Measurements from ENCODE around the gene CALD1. TPM values are rescaled to one million over a fixed set of nuclear protein-coding genes. Genes with fewer than 3 reads are reported as not detected.

Gene CALD1
- total and polyA plus RNA-seq, 2 experiments from 2014 or later, result 132 to 842 TPM

DNA sequence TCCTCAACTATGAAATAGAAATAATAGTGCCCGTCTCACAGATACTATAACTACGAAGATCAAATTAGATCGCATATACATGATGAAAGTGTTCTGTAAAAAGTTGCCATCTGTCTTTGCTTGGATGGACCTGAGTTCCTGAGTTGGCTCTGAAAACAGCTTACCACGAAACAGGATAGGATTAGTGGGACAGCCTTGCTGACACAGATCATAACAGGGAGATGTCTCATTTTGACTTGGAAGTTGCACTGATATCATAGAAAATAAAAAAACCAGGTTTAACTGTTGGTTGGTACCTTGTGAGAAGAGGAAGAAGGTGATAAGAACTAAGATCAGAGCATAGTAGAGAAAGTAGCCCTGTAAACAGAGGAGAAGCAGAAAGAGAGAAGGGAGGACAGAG lies 127.6 kb downstream of the CALD1 start (continued):
- TF ChIP-seq, protein P1, sequence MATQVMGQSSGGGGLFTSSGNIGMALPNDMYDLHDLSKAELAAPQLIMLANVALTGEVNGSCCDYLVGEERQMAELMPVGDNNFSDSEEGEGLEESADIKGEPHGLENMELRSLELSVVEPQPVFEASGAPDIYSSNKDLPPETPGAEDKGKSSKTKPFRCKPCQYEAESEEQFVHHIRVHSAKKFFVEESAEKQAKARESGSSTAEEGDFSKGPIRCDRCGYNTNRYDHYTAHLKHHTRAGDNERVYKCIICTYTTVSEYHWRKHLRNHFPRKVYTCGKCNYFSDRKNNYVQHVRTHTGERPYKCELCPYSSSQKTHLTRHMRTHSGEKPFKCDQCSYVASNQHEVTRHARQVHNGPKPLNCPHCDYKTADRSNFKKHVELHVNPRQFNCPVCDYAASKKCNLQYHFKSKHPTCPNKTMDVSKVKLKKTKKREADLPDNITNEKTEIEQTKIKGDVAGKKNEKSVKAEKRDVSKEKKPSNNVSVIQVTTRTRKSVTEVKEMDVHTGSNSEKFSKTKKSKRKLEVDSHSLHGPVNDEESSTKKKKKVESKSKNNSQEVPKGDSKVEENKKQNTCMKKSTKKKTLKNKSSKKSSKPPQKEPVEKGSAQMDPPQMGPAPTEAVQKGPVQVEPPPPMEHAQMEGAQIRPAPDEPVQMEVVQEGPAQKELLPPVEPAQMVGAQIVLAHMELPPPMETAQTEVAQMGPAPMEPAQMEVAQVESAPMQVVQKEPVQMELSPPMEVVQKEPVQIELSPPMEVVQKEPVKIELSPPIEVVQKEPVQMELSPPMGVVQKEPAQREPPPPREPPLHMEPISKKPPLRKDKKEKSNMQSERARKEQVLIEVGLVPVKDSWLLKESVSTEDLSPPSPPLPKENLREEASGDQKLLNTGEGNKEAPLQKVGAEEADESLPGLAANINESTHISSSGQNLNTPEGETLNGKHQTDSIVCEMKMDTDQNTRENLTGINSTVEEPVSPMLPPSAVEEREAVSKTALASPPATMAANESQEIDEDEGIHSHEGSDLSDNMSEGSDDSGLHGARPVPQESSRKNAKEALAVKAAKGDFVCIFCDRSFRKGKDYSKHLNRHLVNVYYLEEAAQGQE (IDR thresholded peaks at IDR 0.05; ENCODE audit: unreplicated experiment), result no peak
- TF ChIP-seq ZNF114 (CRISPR knock-in tag; IDR thresholded peaks at IDR 0.05), result no peak
- no peak for TF ChIP-seq STAT1 (IDR thresholded peaks at IDR 0.05; ENCODE audit: unreplicated experiment)
- TF ChIP-seq EZH2 (IDR thresholded peaks at IDR 0.05; ENCODE audit: low read depth, unreplicated experiment), result no peak
- TF ChIP-seq CREB1 (CRISPR knock-in tag; IDR thresholded peaks at IDR 0.05; ENCODE audit: low read depth), result no peak
- TF ChIP-seq POLR2AphosphoS5 (IDR thresholded peaks at IDR 0.05; ENCODE audit: low read depth), result no peak
- TF ChIP-seq NANOG (IDR thresholded peaks at IDR 0.05; ENCODE audit: borderline replicate concordance), result no peak
- TF ChIP-seq, protein P2, sequence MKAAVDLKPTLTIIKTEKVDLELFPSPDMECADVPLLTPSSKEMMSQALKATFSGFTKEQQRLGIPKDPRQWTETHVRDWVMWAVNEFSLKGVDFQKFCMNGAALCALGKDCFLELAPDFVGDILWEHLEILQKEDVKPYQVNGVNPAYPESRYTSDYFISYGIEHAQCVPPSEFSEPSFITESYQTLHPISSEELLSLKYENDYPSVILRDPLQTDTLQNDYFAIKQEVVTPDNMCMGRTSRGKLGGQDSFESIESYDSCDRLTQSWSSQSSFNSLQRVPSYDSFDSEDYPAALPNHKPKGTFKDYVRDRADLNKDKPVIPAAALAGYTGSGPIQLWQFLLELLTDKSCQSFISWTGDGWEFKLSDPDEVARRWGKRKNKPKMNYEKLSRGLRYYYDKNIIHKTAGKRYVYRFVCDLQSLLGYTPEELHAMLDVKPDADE (IDR thresholded peaks at IDR 0.05), result no peak

DNA sequence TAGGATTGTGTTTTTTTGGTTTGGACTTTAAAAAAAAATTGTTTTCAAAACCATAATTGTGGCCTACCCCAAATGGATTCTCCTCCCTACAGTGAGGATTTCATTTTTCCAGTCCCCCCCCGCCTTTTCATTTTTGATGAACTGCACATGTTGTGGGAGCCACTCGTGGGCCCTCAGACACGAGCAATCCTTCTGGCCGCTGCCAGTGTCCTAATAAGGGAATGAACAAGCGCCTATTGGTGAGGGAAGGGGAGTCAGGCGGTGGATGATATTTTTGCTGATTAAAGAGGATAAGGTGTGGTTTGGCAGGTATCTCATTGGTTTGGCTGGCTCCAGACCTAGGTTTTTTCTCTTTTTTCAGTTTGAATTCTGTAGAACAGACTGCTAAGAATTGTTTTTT lies 128.2 kb downstream of the CALD1 start:
- H3K36me3 Mint-ChIP-seq (ENCODE audit: low read depth), result peaks cover 3% of the 10 kb centered on the region; the same call in 1 of the 3 replicates
- ATAC-seq (no peak), DNase-seq (ENCODE audit: low spot score) (no peak)
- no peaks in the 10 kb centered on the region for H3K9me3 Mint-ChIP-seq
- H3K4me1 Mint-ChIP-seq, result peaks cover 20% of the 10 kb centered on the region
- Histone ChIP-seq H3K9me2 (ENCODE audit: insufficient read depth) (no peaks in the 10 kb centered on the region), H3K4me1 (ENCODE audit: insufficient read depth) (peaks cover 8% of the 10 kb centered on the region; the same call in 1 of the 2 replicates), H3F3A (replicated peaks; ENCODE audit: low read depth) (no peaks in the 10 kb centered on the region), H3K79me2 (replicated peaks; ENCODE audit: insufficient read depth) (peaks cover 56% of the 10 kb centered on the region), H3K27me3 (ENCODE audit: insufficient read depth) (no peaks in the 10 kb centered on the region), H3K4me3 (no peak overlapping the region), H3K4me2 (no peak overlapping the region), H2AFZ (no peak overlapping the region), H3K27ac (ENCODE audit: low read depth) (no peak overlapping the region; the same call in 1 of the 2 replicates), H3K36me3 (ENCODE audit: insufficient read depth) (no peaks in the 10 kb centered on the region), H4K20me1 (replicated peaks; ENCODE audit: insufficient read depth) (no peaks in the 10 kb centered on the region; the same call in 1 of the 2 replicates)
- peaks cover 4% of the 10 kb centered on the region for H3K27me3 Mint-ChIP-seq (ENCODE audit: insufficient read depth, low read depth, poor library complexity)
- H3K27ac Mint-ChIP-seq, result peak overlapping the region; percentile 64; the same call in 1 of the 2 replicates
- H3K4me3 Mint-ChIP-seq, result no peak overlapping the region
- TF ChIP-seq ZNF114 (CRISPR knock-in tag; IDR thresholded peaks at IDR 0.05) (no peak), STAT1 (IDR thresholded peaks at IDR 0.05; ENCODE audit: unreplicated experiment) (no peak), NANOG (IDR thresholded peaks at IDR 0.05; ENCODE audit: borderline replicate concordance) (no peak), EZH2 (IDR thresholded peaks at IDR 0.05; ENCODE audit: low read depth, unreplicated experiment) (no peak), JUNB (IDR thresholded peaks at IDR 0.05; ENCODE audit: unreplicated experiment) (no peak)
- TF ChIP-seq, protein P1 (IDR thresholded peaks at IDR 0.05; ENCODE audit: unreplicated experiment), result no peak
- TF ChIP-seq, protein P3, sequence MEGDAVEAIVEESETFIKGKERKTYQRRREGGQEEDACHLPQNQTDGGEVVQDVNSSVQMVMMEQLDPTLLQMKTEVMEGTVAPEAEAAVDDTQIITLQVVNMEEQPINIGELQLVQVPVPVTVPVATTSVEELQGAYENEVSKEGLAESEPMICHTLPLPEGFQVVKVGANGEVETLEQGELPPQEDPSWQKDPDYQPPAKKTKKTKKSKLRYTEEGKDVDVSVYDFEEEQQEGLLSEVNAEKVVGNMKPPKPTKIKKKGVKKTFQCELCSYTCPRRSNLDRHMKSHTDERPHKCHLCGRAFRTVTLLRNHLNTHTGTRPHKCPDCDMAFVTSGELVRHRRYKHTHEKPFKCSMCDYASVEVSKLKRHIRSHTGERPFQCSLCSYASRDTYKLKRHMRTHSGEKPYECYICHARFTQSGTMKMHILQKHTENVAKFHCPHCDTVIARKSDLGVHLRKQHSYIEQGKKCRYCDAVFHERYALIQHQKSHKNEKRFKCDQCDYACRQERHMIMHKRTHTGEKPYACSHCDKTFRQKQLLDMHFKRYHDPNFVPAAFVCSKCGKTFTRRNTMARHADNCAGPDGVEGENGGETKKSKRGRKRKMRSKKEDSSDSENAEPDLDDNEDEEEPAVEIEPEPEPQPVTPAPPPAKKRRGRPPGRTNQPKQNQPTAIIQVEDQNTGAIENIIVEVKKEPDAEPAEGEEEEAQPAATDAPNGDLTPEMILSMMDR (conservative IDR thresholded peaks at IDR 0.05; ENCODE audit: low read depth in 2 of 2), result no peak

Data from GM23338 (cell line).